Stimulated activated CD4-positive, alpha-beta T cell treated with anti-CD3 and anti-CD28 coated beads, Interleukin-1b, Interleukin-23, amount 100 ng/mL, for 1 hour (primary cell): Measurements from ENCODE around the gene SELENOH.

Source experiments
- DNase-seq, 2 donors: peaks; one replicate each; pipeline ENCODE4 v3.0.0-alpha.2; 2020; ENCODE audit warnings: low read depth in 2 of 2

The SELENOH gene

GRCh38 chr11:57746920-57747319 lies 5.6 kb downstream of the SELENOH start:
- DNase-seq, result no peak

GRCh38 chr11:57751176-57751575 lies 9.9 kb downstream of the SELENOH start:
- DNase-seq, result no peak

GRCh38 chr11:57751676-57752253 lies 10.5 kb downstream of the SELENOH start, which contains the start of gene BTBD18:
TSS of gene BTBD18 (minus strand) at chr11:57751819. CDS start at chr11:57751188, 631 bp downstream.
- no peak for DNase-seq

DNA sequence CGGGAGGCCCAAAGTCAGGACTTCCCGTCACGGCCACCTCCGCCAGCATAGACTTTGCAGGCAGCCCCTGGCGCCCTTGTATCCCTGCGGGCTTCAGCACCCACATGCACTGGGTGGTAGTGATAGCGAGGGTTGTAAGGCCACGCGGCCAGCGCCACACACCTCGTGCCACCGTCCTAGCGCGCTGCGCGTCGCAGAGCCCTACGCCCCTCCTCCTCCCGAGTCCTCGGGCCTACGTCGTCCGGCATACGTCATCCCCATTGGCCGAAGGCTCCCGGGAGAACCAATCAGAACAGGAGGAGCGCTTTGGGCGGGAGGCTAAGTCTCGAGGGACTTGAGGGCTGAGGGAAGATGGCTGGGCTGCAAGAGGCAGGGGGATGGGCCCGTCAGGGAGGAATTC lies 11.7 kb downstream of the SELENOH start:
- DNase-seq, result no peak

DNA sequence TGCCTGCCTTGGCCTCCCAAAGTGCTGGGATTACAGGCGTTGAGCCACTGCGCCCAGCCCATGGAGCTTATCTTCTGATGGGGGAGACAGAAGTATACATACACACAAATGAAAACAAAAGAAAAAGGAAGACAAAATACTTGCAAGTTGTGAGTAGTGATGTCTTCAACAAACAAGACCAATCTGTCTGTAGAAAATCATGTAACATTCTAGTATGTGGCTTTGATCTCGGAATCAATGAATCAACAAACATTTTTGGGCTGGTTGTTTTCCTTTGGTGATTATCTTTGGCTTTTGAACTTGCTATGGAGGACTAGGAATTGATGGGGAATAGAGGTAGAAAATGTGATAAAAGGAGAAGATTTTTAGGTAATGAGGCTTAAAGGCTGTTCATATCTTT lies 16.9 kb downstream of the SELENOH start:
- DNase-seq, result no peak

DNA sequence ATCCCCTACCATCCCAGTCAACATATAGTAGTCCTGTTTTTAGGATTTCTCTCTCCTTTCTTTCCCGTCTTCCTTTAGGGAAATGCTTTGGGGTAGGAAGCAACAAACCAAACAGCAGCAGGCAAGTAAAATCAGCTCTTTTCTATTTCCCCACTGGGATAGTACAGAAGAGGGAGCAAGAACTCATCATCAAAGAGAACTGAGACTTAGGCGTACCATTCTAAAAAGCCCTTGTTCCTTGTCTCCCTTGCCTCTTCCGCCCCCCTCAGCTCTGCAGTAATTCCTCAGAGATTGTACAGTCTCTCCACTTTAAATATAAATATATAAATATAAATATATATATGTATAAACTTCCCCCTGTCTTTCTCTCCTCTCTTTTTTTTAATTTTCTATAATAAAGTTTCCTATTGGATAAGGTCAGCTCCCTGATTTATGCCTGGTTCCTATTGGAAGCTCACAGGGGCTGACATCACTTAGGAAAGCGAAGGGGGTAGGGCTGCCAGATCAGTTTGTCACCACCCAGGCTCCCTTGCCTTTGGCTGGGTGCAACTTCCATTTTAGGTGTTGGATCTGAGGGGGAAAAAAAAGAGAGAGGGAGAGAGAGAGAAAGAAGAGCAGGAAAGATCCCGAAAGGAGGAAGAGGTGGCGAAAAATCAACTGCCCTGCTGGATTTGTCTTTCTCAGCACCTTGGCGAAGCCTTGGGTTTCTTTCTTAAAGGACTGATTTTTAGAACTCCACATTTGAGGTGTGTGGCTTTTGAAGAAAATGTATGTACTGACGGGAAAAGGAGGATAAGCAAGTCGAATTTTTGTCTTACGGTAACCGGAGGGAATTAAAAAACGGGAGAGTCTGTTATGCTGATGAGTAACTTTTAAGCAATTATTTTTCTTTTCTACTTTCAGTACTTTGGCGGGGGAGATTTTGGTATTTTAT lies 20.3 kb downstream of the SELENOH start, which contains the start of gene CTNND1:
CTNND1 (plus strand) TSS at position 502 of the 934 bp plus-strand sequence. CDS start 29,677 bp downstream, outside the sequence.
- DNase-seq, result no peak

DNA sequence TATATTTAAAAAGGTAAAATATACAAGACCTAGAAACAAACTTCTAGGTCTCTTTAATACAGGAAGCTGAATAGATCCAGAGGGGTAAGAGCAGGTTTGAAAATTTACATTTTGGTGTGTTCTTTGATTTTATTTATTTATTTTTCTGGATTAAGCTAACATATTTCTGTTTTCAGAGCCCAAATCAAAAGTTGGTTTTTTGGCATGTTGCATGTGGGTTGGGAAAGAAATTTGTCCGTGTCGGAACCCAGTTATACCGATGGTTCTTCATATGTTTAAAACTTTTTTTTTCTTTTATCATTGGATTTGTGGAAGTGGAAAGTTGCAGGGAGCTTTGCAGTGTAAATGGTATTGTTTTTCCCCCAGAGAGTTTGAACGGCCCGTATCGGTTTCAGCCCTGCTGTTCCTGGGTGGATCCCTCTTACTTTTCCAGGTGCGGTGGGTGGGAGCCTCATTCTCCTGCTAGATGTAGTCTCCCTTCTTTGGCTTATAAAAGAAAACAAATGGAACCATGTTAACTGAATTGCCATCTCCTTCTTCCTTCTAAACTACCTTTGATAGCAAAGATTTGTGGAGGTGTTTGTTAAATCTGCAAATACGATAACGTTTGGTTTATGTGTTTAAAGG lies 21.1 kb downstream of the SELENOH start:
- no peak for DNase-seq

DNA sequence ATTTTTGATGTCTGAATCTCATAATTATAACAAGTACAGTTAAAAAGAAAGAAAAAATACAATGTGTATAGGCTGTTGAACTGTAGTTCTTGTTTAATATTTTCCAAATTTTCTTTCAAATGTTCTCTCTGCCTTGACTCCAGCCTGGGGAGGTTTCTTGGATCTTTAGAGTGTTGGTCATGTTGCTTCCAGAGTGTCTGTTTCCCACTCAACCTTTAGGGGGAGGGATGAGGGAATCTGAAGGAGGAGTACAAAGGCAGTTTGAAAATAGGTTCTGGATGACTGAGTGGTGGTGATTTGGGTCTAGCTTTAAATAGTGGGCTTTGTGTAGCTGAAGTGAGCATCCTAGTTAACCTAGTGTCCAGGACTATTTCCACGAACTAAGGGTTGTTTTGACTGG lies 22.3 kb downstream of the SELENOH start:
- DNase-seq, result no peak

- no peak for DNase-seq
Observed at GRCh38 chr11:57764021-57764420, 22.7 kb downstream of the SELENOH start.

GRCh38 chr11:57764566-57764965 lies 23.3 kb downstream of the SELENOH start:
- no peak for DNase-seq

DNA sequence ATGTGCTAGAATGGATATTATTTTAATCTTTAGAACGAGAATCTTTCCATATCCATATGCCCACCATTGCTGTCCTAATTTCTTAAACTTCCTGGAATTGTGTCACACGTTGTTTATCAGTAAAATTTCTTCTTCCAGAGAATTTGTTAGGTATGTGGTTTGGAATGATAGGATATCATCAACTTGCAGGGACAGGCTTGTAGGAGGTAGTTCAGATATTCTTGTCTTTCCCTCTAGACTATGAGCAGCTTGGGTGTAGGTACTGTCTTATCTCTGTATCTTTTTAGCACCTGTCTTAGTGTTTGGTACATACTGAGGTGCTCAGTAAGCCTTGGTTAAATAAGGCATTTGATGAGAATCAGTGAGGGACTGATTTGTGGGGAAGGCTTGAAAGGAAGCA lies 23.7 kb downstream of the SELENOH start:
- no peak for DNase-seq

DNA sequence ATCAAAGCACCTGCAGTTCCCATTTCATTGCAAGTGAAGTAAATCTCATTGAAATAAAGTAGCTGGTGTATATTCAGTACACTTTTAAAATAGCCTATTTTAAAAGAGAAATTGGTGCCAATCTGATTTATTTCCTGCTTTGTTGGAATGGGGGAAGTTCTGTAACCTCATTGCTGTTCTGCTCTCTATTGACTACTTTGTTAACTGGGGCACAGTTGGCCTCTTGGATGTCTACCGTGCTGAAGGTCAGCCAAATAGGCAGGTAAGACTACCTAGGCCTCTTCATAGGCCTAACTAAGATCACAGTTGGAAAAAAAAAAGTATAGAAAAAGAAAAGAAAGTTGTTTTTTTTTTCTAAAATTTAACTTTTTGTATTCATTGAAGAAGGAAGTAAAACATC lies 29.5 kb downstream of the SELENOH start:
- no peak for DNase-seq

- DNase-seq, result no peak
Observed at GRCh38 chr11:57771365-57771764, 30.1 kb downstream of the SELENOH start.

DNA sequence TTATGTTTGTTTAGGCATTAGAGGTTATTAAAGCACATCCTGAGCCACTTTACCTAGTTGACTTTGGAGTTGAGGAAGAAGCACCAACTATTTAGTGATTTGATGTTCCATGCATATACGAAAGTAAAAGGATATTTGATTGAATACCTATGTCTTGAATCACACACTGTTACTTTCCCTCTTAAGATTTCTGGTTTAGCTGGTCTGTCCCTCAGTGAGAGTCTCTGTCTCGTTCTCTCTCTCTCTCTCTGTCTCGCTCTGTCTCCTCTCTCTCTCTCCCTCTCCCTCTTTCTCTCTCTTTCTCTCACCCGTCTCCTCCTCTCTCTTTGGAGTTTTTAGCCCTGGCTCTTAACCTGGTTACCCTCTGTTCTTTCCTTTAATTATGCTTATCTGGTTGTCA lies 31.3 kb downstream of the SELENOH start:
- DNase-seq, result no peak

GRCh38 chr11:57773026-57773598 lies 31.8 kb downstream of the SELENOH start:
- DNase-seq, result no peak

GRCh38 chr11:57775491-57775890 lies 34.2 kb downstream of the SELENOH start:
- DNase-seq, result no peak

DNA sequence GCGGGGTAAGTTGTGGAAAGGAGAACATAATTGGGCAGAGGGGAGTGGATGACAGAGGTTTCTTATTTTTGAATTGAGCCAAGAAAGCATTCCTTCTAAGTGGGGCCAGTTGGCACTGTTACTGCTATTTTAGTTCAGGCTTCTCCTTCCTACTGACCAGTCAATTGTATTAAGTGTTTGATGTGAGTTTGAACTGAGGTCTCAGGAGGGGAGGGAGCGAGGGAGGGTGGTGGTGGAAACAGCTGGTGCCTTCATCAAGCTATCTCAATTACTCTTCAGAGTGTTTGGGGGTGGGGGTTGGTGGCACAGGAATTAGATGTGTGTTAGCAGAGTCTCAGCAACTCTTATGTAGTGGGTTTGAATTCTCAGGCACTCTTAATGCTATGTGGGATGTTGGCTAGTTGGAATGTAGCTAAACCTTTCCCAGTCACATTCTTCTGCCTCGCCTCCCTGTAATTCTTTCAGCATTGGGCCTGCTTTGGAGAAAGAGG lies 34.8 kb downstream of the SELENOH start:
- no peak for DNase-seq

GRCh38 chr11:57776577-57777210 lies 35.4 kb downstream of the SELENOH start:
- DNase-seq, result no peak

- no peak for DNase-seq
Observed at GRCh38 chr11:57777969-57778317, 36.7 kb downstream of the SELENOH start.

DNA sequence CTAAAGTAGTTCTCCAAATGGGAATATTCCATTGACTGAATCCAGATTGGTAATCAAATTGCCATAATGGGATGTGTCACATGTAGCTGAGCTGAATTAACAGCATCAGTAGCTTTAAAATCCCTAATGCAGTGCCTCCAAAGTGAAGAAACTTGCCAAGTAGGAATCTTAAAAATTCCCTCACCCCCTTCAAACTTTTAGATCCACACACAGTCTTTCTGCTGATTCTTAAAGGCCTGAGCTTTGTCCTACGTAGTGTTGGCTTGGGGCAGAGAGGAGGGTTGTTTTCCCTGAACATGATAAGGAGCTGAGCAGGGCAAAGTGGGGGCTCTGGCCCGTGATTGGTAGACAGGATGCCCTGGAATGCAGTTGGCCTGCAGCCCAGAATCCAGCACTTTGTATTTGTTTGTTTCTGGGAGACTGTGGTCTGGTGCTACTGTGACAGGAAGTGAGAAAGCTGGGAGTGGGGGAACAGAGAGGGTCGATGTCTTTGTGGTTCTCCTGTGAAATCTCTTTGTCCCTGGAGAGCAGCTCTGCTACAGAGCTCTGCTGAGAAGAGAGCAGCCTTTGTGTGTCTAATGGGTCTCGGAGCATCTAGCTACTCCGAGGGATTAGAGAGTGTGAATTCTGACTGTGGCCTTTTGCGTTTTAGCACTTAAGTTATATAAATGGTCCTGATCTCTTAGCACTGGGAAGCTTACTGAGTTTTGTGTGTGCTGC lies 37.2 kb downstream of the SELENOH start:
- DNase-seq, result no peak

DNA sequence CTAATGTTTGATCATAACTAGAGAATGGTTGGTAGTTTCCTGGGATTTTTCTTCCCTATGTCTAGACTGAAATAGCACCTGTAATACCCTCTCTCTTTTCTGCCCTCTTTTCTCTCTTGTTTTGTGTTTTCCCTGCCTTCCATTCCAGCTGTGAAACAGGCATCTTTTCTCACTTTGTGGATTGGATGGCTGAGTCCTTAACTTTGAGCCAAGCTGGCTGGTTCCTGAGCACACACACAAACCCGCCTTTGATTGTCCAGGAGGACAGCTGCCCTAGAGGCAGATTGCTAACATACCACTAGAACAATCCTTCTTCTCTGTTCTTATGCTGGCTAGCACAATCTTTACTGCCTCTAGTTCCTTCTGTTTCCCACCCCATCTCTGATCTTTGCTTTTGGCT lies 38.0 kb downstream of the SELENOH start:
- DNase-seq, result no peak
